HK-2 (cell line): ENCODE data around the gene HAND2.

ENCODE experiments used
- DNase-seq: peaks from one replicate; pipeline ENCODE4 v3.0.0-alpha.2; 2018; ENCODE audit not compliant: unreplicated experiment

The HAND2 gene

GRCh38 chr4:173502282-173502681, 27.7 kb downstream of the HAND2 start:
- no peak for DNase-seq

- DNase-seq, result no peak
These were observed 28.4 kb downstream of the HAND2 start for GRCh38 chr4:173501592-173502150.

DNA sequence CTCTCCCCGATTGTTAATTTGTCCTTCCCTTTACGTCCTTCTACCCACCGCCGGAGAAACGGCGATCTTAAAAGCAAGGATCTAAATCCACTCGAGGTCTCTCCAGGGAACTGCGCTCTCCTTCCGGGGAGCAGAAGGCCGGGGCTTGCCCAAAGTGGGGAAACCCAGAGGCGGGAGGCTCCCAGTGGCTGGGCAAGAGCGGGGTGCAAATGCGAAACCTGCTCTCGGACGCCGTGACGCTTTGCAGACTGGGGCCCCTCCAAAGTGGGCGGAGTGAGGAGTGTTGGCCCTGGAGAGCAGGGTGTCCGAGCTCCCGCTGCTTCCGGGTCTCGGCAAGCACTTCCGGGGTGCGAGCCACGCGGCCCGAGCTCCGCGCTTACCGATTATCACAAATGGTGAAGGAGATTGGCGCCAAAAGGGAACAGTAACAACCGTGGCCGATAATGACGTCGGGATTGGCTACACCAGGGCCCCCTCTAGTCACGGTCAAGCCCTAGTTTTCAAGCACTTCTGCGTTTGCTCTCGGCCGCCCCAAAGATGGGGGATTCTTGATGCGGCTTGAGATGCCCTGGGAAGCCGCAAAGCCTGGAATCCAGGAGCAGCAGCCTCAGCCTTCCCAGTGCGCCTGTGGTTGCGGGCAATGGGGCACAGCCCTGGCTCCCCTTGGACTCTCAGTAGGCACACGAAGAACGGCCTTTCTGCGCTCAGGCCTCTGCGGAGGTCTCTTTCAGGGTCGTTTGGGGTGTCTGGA, 29.0 kb downstream of the HAND2 start:
- no peak for DNase-seq

DNA sequence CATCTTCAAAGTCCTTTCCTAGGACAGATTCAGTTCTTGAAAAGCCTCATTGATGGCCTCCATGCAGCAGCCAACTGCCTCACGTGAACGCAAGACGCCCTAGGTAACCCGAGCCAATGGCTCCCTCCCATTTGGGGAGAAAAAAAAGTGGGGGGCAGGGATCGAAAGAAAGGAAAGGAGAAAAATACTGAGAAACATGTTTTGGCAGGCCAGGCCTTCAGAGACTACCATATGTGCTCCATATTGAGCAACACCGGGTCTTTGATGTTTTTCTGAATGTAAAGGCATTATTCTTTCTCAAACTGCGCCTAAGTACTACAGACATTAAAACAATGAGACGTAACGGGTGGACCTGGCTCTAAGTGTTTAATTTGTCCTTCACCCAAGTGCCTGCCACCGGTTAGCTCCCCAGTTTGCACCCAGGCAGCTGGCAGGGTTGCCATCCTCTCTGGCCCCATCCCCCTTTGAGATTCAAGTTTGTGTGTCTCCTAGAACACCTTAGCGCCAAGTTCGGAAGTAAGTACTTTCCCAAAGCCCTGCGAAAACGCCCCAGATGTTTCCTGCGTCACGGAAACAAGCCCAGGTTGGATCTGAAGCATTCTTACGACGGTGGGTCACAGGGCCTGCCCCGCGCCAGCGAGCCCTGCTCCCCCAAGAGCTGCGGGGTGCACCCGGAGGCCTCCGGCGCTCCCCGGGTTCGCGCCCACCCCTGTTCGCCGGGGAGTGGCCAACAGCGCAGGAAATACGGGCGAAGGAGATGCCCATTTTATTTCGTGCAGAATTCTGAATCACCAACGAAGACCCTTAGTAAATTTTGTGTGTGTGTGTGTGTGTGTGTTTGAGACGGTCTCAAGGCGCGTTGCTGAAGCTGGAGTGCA, 30.1 kb downstream of the HAND2 start:
- DNase-seq, result no peak

GRCh38 chr4:173498771-173499170, 31.3 kb downstream of the HAND2 start:
- DNase-seq, result no peak

- no peak for DNase-seq
These were observed 32.0 kb downstream of the HAND2 start for GRCh38 chr4:173498023-173498422.

DNA sequence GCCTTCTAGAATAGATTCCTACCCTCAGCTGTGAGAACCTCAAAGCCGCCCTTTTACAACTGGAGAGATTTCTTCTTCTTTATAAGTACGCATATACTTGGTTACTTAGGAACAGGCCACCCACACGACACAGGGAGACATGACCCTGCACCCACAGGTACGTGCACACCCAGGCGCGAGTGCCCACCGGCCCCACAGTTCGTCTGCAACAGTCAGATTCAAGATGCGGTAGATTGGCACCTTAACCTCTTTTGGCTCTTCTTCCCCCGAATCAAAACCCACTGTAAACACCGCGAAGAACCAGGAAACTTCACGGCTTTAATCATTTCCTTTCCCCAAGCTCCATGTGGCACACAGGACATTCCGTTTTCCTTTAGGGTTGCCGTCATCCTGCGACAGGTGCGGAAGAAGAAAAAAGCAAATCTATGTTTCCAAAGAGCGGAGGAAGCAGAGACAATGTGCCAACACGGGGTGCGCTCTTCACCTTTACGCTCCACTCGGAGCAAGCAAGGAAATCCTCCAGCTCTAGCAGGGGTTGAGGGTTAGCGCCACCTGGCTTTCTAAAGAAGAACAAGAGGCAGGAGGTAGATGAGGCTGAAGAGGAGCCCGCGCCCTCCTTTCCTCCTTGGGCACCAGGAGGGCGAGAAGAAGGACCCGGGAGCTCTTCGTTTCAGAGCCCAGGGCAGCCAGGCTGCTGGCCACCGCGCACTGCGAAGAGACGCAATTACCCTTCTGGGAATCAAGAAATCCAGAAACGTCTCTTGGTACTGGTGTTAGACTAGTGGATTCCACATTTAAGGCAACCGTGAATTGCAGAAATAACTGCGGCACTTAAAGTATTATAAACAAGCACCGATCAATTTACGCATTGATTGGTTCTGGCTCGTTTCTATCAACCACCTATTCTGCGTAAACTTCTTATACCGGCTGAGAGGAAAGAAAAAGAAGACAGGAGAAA, 35.7 kb downstream of the HAND2 start:
- peak; percentile 50 for DNase-seq

GRCh38 chr4:173493041-173493440, 37.0 kb downstream of the HAND2 start:
- DNase-seq, result no peak

- no peak for DNase-seq
These were observed 37.7 kb downstream of the HAND2 start for GRCh38 chr4:173492315-173492714.

DNA sequence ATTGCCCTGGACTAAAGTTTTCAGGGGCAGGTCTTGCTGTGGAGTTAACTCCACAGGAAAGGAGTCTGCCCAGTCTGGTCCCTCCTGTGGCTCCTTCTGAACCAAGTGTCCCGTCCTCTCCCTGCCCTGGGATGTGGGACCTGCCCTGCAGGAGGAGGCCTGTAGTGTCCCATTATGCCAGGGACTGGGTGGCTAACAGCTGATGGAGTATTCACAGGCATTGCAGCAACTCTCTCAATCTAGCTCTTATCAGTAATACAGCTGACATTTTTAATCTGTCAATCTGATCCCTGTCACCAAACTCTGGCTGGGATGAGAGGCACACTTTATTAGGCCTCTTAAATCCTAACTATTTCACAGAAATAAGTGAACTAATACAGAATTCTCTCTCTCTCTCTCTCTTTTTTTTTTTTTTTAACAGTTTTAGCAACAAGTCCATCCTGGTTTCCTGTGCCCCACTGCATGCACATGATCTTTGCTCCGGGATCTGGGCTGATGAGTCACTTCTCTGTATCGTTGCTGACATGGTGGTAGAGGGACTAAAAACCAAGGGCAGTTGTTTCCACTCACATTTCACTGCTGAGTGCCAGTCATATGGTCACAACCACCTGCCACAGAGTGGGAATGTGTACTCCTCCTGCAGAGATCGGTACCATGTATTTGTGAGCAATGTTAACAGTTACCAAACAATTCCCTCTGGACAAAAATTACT, 39.1 kb downstream of the HAND2 start:
- peak; percentile 50 for DNase-seq

- no peak for DNase-seq
These were observed 39.8 kb downstream of the HAND2 start for GRCh38 chr4:173490256-173490655.

- DNase-seq, result no peak
These were observed 40.5 kb downstream of the HAND2 start for GRCh38 chr4:173489514-173489913.

GRCh38 chr4:173488656-173489055, 41.4 kb downstream of the HAND2 start:
- no peak for DNase-seq

DNA sequence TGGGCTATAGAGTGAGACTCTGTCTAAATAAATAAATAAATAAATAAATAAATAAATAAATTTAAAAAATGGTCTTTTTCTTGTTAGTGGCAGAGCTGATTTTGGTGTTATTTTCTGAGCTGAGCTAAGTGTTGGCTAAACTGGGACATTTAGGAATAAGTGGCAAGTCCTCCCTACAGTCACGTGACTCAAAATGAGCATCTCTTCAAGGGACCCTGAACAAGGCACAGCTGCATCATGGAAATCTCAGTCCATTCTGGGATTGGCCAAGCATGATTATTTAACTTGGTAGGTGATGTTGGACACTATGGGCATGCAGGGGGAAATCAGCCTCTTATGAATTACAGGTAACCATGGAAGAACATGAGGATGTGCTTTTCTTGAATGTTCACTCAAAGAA, 42.0 kb downstream of the HAND2 start:
- DNase-seq, result no peak

DNA sequence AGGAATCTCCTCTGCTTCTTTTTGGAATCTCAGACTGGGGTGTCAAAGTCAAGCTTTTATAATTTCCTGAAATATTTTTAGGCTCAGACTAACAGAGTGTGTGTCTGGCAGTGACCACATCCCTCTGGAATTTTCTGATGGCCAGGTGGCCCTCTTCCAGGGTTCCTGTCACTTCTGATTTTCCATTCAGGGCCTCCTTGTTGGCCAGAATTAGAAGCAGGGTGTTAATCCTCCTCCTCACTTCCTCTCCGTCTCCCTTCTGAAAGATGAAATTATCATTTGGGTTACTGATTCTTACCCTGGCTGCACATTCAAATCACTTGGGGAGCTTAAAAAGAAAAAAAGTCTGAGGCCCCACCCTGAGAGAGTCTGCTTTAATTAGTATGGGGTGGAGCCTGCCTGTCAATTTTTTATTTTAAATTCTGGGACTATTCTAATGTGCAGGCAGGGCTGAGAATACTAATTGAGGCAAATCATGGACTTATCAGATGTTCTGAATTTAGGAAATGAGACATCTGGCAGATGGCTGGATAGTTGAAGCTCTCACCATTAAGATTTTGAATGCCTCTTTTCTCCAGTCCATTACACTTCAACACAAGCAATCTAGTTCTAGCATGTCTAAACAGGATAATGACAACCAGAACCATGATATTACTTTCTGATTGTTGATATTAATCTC, 43.2 kb downstream of the HAND2 start:
- no peak for DNase-seq

DNA sequence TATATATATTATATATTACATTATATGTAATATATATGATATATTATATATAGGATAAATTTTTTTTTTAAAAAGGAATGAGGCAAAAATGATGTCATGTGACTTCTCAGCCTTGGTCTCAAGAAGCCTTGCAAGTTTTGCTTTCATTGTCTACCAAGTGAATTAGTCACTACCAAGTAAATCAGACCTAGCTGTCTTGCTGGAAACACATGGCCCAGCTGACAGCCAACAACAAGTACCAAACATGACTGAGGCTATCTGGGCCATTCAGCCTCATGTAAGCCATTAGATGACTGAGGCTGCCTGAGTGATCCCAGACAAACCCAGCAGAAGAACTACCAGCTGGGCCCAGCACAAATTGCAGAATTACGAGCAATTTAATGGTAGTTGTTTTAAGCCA, 44.9 kb downstream of the HAND2 start:
- no peak for DNase-seq

DNA sequence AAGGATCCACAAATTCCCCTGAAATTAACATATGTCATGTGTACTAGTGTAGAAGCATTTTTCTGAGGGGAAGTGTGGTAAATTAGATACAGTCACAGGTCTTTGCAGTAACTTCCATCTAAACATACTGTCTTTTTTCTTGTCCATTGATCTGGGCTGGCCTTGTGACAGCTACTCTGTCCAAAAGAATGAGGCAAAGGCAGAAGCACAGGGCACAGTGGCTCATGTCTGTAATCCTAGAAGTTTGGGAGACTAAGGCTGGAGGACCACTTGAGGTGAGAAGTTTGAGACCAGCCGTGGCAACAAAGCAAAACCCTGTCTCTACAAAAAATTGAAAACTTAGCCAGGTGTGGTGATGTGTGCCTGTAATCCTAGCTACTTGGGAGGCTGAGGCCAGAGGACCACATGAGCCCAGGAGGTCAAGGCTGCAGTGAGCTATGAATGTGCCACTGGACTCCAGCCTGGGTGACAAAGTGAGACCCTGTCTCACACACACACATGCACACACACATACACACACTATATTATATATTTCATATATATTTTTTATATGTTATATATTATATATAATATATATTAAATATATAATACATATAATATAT, 47.6 kb downstream of the HAND2 start:
- no peak for DNase-seq

DNA sequence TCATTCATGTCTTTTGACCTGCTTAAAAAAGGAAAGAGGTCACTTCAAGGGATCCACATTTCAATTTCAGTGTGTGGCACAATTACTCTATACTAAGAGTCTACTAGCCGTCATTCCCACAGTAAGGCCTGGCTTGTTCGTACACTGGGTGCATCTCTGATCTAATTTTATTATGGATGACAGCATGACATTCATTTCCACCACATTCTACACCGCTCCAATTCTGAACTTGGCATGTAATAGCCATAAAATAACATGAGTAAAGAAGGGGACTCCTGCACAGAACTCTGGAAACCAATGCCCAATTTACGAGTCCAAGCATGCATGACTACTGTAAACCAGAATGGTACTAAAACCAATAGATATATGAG, 51.1 kb downstream of the HAND2 start:
- DNase-seq, result no peak

GRCh38 chr4:173478201-173478912, 51.7 kb downstream of the HAND2 start:
- no peak for DNase-seq
